Smooth muscle cell (in vitro differentiated cells): ENCODE measurements around the gene SHFL. TPM values are rescaled to one million over a fixed set of nuclear protein-coding genes. Genes with fewer than 3 reads are reported as not detected.

Source experiments
- DNase-seq: peaks from one replicate; lab custom pipeline; 2025; ENCODE audit not compliant: unreplicated experiment; lab: John Stamatoyannopoulos, UW
- H2AFZ ChIP-seq: fragments of 200-600 bp; sonication (generic); 2 replicates; pipeline ENCODE4 v1.6.0; 2016; ENCODE audit warnings: antibody characterized with exemption, low read depth, mild to moderate bottlenecking
- H3F3A ChIP-seq: fragments of 200-600 bp; sonication (generic); 2 replicates; pipeline ENCODE4 v1.6.0; 2017; ENCODE audit warnings: antibody characterized with exemption, low read depth
- H3K27ac ChIP-seq: fragments of 200-600 bp; sonication (generic); 2 replicates; pipeline ENCODE4 v1.5.1; 2016; ENCODE audit warnings: low read depth, mild to moderate bottlenecking
- H3K27me3 ChIP-seq: fragments of 200-600 bp; sonication (generic); 2 replicates; pipeline ENCODE4 v1.6.1; 2016; ENCODE audit warnings: low read depth, mild to moderate bottlenecking
- H3K36me3 ChIP-seq: fragments of 200-600 bp; sonication (generic); 2 replicates; pipeline ENCODE4 v1.5.1; 2016; ENCODE audit warnings: low read depth
- H3K4me1 ChIP-seq: fragments of 200-600 bp; sonication (generic); 2 replicates; pipeline ENCODE4 v1.5.1; 2016; ENCODE audit warnings: low read depth
- H3K4me2 ChIP-seq: fragments of 200-600 bp; sonication (generic); 2 replicates; pipeline ENCODE4 v1.6.0; 2016; ENCODE audit warnings: mild to moderate bottlenecking
- H3K4me3 ChIP-seq: fragments of 200-600 bp; sonication (generic); 2 replicates; pipeline ENCODE4 v1.5.1; 2016; ENCODE audit warnings: mild to moderate bottlenecking
- H3K79me2 ChIP-seq: fragments of 200-600 bp; sonication (generic); 2 replicates; pipeline ENCODE4 v1.6.0; 2016; ENCODE audit warnings: low read depth, mild to moderate bottlenecking
- H3K9ac ChIP-seq: fragments of 200-600 bp; sonication (generic); 2 replicates; pipeline ENCODE4 v1.6.0; 2016; ENCODE audit warnings: low read depth
- H3K9me3 ChIP-seq: fragments of 200-600 bp; sonication (generic); replicated peaks from 2 replicates; pipeline ENCODE4 v1.5.1; 2016; ENCODE audit warnings: low read depth
- H4K20me1 ChIP-seq: fragments of 200-600 bp; sonication (generic); 2 replicates; pipeline ENCODE4 v1.6.0; 2016; ENCODE audit warnings: low read depth
- CTCF ChIP-seq: fragments of 200-600 bp; sonication (generic); IDR thresholded peaks from 2 replicates; pipeline ENCODE4 v1.5.1; 2017; ENCODE audit warnings: borderline replicate concordance, mild to moderate bottlenecking, antibody characterized with exemption; ENCODE audit not compliant: insufficient read depth, poor library complexity, severe bottlenecking
- WGBS: methylation state at CpG from one replicate; pipeline ENCODE4 v1.1.7; 2016; ENCODE audit warnings: low lambda C conversion rate; 5-methylcytosine and 5-hydroxymethylcytosine counted together
- polyA plus RNA-seq: library from polyadenylated mRNA; unstranded; fragments of >200 nt; fragmentation: Nextera tagmentation; extraction: Ambion mirVana; gene quantifications from 2 replicates; pipeline ENCODE4 v1.2.1, GENCODE V29; 2016
- total RNA-seq: library from RNA; depleted of rRNA; stranded (reverse); fragments of >200 nt; gene quantifications from 2 replicates; pipeline ENCODE4 v1.2.3, GENCODE V29; 2014

The SHFL gene
- total and polyA plus RNA-seq, 2 experiments from 2014 or later, result 15.6 to 28.7 TPM

- WGBS, result 86% methylated on average over 15 of the region's 19 CpGs
- Histone ChIP-seq H3K79me2 (peaks cover 14% of the 10 kb centered on the region), H3K4me1 (peaks cover under 1% of the 10 kb centered on the region), H3K9me3 (no peaks in the 10 kb centered on the region), H3K4me3 (no peak overlapping the region), H3K36me3 (no peaks in the 10 kb centered on the region), H2AFZ (no peak overlapping the region), H3F3A (peaks cover 6% of the 10 kb centered on the region), H3K27me3 (no peaks in the 10 kb centered on the region), H3K4me2 (no peak overlapping the region), H4K20me1 (peaks cover 3% of the 10 kb centered on the region), H3K27ac (no peak overlapping the region), H3K9ac (no peak overlapping the region)
- DNase-seq, result no peak
- no peak for TF ChIP-seq CTCF
Measured at GRCh38 chr19:10113592-10113963, 27.5 kb downstream of the SHFL start.

GRCh38 chr19:10113964-10114650, 28.0 kb downstream of the SHFL start:
- Histone ChIP-seq H2AFZ (no peak overlapping the region), H3K4me1 (peaks cover 5% of the 10 kb centered on the region), H3K79me2 (peaks cover 19% of the 10 kb centered on the region), H3F3A (peaks cover 6% of the 10 kb centered on the region), H3K27ac (no peak overlapping the region), H3K9me3 (no peaks in the 10 kb centered on the region), H4K20me1 (peaks cover 3% of the 10 kb centered on the region), H3K36me3 (no peaks in the 10 kb centered on the region), H3K4me3 (no peak overlapping the region), H3K9ac (no peak overlapping the region), H3K27me3 (no peaks in the 10 kb centered on the region), H3K4me2 (no peak overlapping the region)
- TF ChIP-seq CTCF, result no peak
- 95% methylated on average over 43 of the region's 43 CpGs for WGBS
- no peak for DNase-seq

GRCh38 chr19:10114651-10115391, 28.7 kb downstream of the SHFL start:
- no peak for TF ChIP-seq CTCF
- peaks cover 3% of the 10 kb centered on the region for H4K20me1 ChIP-seq

More at GRCh38 chr19:10114651-10115391, 28.7 kb downstream of the SHFL start:
- 92% methylated on average over 22 of the region's 26 CpGs for WGBS
- H3K4me2 ChIP-seq, result no peak overlapping the region
- H3K27ac ChIP-seq, result no peak overlapping the region
- no peak overlapping the region for H2AFZ ChIP-seq
- H3K9me3 ChIP-seq, result no peaks in the 10 kb centered on the region
- H3K79me2 ChIP-seq, result peaks cover 24% of the 10 kb centered on the region
- H3K36me3 ChIP-seq, result no peaks in the 10 kb centered on the region
- no peaks in the 10 kb centered on the region for H3K27me3 ChIP-seq
- no peak for DNase-seq
- no peak overlapping the region for H3K9ac ChIP-seq
- peaks cover 6% of the 10 kb centered on the region for H3F3A ChIP-seq
- no peak overlapping the region for H3K4me3 ChIP-seq
- peaks cover 5% of the 10 kb centered on the region for H3K4me1 ChIP-seq
